GM08714 (cell line): ENCODE measurements around the gene LUZP2.

Experiments
- H3K4me3 ChIP-seq: fragments of 200-500 bp; sonication (Bioruptor generic); 2 replicates; pipeline ENCODE4 v1.5.1; 2014; ENCODE audit warnings: mild to moderate bottlenecking, low read length, inconsistent platforms
- ZNF274 ChIP-seq: IDR thresholded peaks from 2 replicates; pipeline ENCODE4 v1.6.1; 2012; ENCODE audit warnings: mild to moderate bottlenecking, low read depth, low read length

Gene LUZP2

DNA sequence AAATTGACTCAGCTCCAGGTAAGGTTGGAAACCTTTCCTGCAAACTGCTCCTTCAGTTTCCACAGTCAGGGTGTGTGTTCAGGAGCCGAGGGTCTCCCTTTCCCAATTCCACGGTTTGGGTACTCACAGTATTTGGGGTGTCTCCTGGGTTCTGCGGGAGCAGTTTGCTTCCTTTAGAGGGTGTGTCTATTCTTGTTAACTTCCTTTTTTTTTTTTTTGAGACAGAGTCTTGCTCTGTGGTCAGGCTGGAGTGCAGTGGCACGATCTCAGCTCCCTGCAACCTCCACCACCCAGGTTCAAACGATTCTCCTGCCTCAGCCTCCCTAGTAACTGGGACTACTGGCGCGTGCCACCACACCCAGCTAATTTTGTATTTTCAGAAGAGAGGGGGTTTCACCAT, 251.4 kb downstream of the LUZP2 start:
- no peak for TF ChIP-seq ZNF274
- H3K4me3 ChIP-seq = no peak overlapping the region

DNA sequence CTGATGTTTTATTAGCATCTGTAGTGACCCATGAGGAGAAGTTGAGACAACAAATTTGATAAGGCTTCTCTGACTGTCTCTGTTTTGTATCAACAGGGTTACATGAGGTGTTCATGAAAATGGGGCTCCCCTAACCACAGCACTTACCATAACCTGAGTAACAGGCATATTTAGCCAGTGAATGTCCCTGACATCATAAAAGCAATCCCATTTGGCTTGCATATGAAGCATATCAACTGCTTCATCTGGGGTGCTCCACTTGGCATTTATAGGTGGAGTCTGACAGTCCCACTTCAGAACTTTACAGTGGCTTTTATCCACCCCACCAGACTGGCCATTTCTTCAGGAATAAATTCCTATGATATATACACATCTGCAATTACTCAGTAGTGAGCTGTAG, 257.6 kb downstream of the LUZP2 start:
- TF ChIP-seq ZNF274 = no peak
- H3K4me3 ChIP-seq = no peak overlapping the region

DNA sequence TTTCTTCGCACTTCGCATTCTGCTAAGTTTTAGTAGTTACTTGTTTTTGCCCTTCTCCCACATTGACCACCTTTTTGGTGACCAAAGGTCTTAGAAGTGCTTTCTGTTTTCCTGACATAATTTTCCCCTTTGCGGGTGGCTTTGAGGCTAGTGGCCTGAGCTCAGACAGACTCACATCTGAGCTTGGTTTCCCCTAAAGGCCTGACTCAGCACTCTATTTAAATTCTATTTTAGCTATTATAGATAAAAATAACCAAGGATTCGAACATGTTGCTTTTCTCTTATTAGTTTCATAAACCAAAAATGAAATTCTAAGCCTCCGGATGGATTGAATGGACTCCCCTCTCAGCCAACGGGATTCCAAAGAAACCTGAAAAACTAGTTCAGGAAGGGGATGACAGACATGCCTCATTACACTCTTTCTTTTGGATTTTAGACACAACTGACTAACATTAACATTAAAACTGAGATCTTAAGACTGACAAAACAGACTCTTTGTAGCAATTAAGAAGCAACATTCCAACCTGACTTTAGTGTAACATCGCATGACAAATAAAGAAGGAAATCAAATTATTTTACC, 258.5 kb downstream of the LUZP2 start:
- no peak overlapping the region for H3K4me3 ChIP-seq
- no peak for TF ChIP-seq ZNF274

DNA sequence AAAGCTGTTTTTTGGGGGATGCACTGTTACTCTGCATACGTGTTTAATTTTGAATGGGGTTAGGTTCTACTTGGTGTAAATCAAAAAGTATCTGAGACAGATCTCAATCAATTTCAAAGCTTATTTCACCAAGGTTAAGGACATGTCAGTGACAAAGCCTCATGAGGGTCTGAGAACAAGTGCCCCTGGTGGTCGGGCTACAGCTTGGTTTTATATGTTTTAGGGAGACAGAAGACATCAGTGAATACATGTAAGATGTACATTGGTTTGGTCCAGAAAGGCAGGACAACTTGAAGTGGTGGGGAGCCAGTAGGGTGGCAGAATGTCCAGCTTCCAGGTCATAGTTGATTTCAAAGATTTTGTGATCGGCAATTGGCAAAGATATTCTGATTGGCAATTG, 262.9 kb downstream of the LUZP2 start:
- no peak for TF ChIP-seq ZNF274
- no peak overlapping the region for H3K4me3 ChIP-seq

DNA sequence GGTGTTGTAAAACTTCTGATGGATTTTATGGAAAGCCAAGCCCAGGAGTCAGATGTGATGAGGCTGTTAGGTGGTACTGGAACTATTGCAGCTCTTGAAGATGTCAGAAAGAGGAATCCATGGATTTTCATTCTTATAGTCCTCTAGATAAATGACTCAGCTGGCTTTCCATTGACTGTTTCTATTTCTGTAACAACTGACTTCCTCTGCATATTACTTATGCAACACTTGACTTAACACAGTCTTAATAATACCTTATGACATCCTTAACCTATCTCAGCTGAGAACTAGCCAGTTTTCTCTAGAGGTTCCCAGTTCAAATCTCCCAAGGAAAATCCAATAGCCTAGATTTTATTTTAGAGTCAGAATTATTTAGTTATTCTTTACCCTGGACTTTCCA, 263.8 kb downstream of the LUZP2 start:
- no peak for TF ChIP-seq ZNF274

DNA sequence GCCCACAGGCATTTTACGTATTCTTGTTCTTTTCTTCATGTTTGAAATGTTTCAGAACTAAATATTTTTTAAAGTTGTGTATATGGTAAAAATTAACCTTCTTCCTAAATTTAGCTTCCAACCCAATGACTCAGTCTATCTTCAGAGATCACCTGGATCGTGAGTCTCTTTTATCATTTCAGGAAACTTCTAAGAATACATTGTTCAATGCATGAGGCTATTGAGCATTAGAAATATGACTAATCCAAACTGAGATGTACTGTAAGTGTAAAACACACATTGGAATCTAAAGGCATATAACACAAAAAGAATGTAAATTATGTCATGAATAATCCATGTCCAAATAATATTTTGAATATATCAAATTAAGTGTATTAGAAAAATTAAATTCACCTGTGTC, 265.2 kb downstream of the LUZP2 start:
- no peak for TF ChIP-seq ZNF274

More for the DNA sequence above, 263.8 kb downstream of the LUZP2 start:
- no peak overlapping the region for H3K4me3 ChIP-seq

DNA sequence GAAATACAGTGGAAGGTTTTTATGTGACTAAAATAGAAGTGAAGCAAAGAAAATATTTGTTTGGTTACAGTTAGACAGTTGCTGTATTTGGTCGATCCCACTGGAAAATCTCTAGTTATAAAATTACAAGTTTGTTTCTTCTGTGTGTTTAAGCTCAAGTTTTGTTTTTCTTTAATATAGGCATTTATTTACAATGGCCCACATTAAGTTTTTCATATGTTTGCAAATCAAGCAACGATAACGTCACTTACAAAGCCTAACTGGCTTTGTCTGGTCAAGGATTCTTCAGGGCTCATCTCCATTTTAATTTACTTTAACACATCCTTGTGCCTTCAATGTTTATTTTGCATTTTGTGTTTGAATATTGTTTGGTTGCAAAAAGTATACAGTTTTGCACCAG, 270.6 kb downstream of the LUZP2 start:
- no peak for TF ChIP-seq ZNF274
- H3K4me3 ChIP-seq = no peak overlapping the region

More for the DNA sequence above, 265.2 kb downstream of the LUZP2 start:
- H3K4me3 ChIP-seq = no peak overlapping the region

DNA sequence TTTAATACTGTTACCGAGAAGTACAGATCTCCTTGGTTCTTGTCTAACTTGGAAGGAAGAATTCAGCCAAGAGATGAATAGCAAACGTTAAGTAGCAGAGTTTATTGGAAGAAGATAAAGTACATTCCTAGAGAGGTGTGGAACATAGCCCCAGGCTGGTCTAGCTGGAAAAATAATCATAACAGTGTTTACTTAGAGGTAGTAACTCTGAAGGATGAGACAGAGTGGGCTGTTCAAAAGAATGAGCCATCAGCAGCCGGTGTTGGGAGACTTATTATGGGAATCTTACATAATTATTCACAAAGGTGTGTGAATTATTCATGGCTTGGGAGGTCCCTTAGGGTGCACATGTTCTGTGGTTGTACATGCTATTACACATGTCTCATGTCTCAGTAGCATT, 276.5 kb downstream of the LUZP2 start:
- no peak for TF ChIP-seq ZNF274

DNA sequence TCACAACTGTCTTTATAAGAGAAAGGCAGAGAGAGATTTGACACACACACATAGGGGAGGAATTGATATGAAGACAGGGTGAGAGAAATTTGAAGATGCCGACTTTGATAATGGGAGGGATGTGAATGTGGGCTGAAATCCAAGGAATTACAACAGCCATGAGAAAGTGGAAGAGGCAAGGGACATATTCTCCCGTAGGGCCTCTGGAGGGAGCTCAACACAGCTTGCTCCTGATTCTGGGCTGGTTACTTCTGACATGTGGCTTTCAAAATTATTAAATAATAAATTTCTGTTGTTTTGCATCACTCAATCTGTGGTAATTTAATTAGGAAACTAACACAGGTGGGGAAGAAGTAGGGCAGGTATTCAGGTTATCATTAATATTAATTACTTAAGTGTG, 282.9 kb downstream of the LUZP2 start:
- H3K4me3 ChIP-seq = no peak overlapping the region
- no peak for TF ChIP-seq ZNF274

More for the DNA sequence above, 276.5 kb downstream of the LUZP2 start:
- no peak overlapping the region for H3K4me3 ChIP-seq

DNA sequence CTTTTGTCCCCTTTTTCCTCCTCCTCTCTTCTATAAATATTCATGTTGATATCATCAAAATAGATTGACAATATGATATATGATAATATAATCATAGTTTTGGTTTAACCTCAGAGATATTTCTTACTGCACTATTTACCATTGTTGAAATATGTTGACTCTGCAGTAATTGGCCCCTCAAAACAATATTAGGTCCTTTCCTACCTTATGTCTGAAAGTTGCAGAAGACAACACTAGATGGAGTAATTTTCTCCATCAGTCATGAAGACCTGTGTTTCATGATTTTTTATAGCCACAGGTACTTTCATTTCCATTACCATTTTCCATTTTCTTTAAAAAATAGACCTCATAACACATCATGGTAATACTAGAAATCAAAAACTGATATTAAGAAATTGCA, 284.4 kb downstream of the LUZP2 start:
- no peak for TF ChIP-seq ZNF274
- no peak overlapping the region for H3K4me3 ChIP-seq

DNA sequence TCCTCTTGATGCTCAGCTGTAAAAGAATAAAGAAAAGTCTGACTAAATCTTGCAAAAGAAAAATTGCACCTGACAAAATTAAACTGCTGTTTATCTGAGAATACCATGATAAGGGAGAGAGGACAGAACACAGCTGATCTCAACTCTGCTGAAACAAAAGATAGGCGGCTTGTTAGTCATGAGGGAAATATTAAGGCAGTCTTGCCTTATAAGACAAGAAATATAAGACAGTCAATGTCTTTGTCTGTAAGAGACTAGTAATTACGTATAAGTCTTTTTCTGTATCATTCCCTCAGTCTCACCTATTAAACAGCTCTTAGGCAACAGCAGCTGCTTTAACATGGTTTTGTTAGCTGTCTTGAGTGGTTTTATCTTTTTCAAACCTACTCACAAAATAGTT, 296.6 kb downstream of the LUZP2 start:
- H3K4me3 ChIP-seq = no peak overlapping the region
- TF ChIP-seq ZNF274 = no peak

DNA sequence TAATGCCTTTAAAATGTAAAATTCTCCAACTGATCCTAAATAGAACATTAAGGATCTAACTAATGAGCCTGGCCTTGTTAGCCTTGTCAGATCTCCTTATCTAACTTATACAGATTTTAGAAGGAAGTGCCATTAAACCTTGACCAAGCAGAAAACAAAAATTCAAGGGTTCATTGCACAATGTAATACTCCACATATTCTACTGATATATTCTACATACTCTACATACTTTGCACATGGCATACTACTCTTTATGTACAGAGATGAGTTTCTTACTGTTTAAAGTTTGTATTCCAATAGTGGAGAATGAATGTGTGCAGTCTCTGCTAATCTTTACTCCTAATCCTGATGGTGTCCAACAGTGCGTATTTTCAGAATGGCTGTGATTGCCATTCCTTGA, 297.2 kb downstream of the LUZP2 start:
- no peak for TF ChIP-seq ZNF274

DNA sequence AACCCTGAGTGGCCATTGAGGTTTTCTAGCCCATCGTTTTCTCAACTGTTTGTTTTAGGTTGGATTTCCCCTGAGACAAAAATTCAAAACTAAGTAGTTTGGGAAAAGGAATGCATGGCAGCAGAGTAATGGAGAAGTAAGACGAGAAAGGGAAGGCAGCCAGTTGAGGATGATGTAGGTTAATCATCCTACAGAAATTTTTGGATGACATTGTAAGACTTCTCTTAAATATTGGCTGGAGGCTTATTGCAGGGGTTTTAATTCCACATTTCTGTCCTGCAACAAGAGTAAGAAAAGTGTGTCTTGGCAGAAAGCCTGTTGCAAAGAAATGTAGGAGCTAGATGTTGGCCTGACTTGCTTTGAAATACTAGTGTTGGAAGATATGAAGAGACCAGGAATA, 308.8 kb downstream of the LUZP2 start:
- TF ChIP-seq ZNF274 = no peak

More for the DNA sequence above, 297.2 kb downstream of the LUZP2 start:
- H3K4me3 ChIP-seq = no peak overlapping the region

DNA sequence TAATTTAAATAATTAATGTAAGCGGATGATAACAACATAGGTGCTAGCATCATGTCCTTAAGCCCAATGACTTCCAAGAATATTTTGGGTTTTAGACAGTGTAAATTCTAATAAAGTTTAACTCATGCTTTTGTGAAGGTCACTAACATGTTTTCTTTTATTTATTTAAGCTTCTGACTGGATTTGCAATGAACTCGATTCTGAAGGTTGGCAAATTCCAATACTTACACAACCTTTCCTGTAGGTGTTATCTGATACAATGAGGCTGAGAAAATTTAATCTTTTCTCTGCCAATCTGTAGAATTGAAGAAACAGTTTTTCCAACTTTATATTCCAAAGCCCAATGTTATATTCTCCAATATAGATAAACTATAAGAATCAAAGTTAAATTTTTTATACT, 311.3 kb downstream of the LUZP2 start:
- no peak overlapping the region for H3K4me3 ChIP-seq
- TF ChIP-seq ZNF274 = no peak

More for the DNA sequence above, 308.8 kb downstream of the LUZP2 start:
- no peak overlapping the region for H3K4me3 ChIP-seq

DNA sequence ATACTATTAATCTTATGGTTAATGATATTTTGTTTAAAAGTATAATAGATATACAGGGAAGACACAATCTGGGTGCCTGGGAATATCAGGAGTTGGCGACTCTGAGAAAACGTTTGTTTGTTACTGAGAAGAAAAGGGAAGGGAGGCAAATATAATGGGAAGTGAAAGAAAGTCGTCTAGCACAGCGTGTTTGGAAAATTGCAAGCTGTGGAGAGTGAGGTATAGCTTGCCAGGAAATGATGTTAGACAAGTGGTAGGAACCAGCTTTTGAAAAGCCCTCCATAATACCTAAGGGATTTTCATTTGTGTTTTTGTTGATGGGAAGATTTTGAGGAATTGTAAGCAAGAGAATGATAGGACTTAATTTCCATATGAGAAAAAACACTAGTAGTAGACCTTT, 322.2 kb downstream of the LUZP2 start:
- no peak overlapping the region for H3K4me3 ChIP-seq
- no peak for TF ChIP-seq ZNF274

DNA sequence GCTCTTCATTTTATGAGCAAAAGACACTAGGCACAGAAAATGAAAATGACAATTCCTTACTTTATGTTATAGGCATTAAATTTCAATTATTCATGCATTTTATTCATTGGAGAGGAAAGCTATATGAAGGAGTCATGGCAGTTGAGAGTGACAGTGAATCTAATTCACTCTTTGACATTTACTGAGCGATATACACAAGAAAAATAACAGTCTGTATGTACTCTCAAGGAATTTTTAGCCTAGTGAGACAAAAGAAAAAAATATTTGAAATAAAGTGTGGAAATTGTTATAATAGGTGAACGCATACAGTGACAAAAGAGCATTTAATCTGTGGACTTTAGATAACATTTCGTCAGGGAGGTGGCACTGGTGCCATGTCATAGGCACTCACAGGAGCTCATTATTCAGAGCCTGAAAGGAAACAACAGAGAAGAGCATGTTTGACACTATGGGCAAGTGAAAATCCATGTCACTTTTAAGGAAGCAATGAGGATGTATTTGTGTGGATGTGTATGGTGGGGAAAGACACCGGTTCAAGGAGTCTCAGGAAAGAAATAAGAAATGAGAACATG, 323.1 kb downstream of the LUZP2 start:
- TF ChIP-seq ZNF274 = no peak
- H3K4me3 ChIP-seq = no peak overlapping the region
